Spleen (tissue), 11 donors: ENCODE measurements around the gene POLDIP3. TPM values are rescaled to one million over a fixed set of nuclear protein-coding genes. Genes with fewer than 3 reads are reported as not detected.

Experiments used
- DNase-seq: peaks from one replicate; pipeline ENCODE4 v3.0.0-alpha.2; 2020
- H3K27ac ChIP-seq, 8 donors: fragments of 200-600 bp; sonication (generic) in 7 of 8; 1 replicate in 4 of 8; 2 replicates in 4 of 8; pipeline versions ENCODE4 v1.5.0 to v1.8.0; 2016 to 2021; ENCODE audit warnings: inconsistent platforms in 4 of 8, mild to moderate bottlenecking in 4 of 8, moderate library complexity in 1 of 8
- H3K27me3 ChIP-seq, 7 donors: fragments of 200-600 bp; sonication (generic) in 6 of 7; replicated peaks in 1 of 7; 1 replicate in 4 of 7; 2 replicates in 3 of 7; pipeline versions ENCODE4 v1.5.0 to v1.8.0; 2016 to 2021; ENCODE audit warnings: inconsistent platforms in 3 of 7, mild to moderate bottlenecking in 1 of 7
- H3K36me3 ChIP-seq, 6 donors: fragments of 200-600 bp; sonication (generic) in 5 of 6; 1 replicate in 4 of 6; 2 replicates in 2 of 6; pipeline versions ENCODE4 v1.5.0 to v1.8.0; 2016 to 2021; ENCODE audit warnings: inconsistent platforms in 2 of 6
- H3K4me1 ChIP-seq, 6 donors: fragments of 200-600 bp; sonication (generic) in 5 of 6; 1 replicate in 3 of 6; 2 replicates in 3 of 6; pipeline versions ENCODE4 v1.5.0 to v1.8.0; 2016 to 2021; ENCODE audit warnings: inconsistent platforms in 3 of 6
- H3K4me3 ChIP-seq, 8 donors: fragments of 200-600 bp; sonication (generic) in 7 of 8; 1 replicate in 4 of 8; 2 replicates in 4 of 8; pipeline versions ENCODE4 v1.5.0 to v1.8.0; 2016 to 2021; ENCODE audit warnings: inconsistent platforms in 4 of 8, mild to moderate bottlenecking in 4 of 8, moderate library complexity in 2 of 8
- H3K9me3 ChIP-seq, 8 donors: fragments of 200-600 bp; sonication (generic) in 7 of 8; 1 replicate in 4 of 8; 2 replicates in 4 of 8; pipeline versions ENCODE4 v1.5.0 to v1.8.0; 2016 to 2021; ENCODE audit warnings: inconsistent platforms in 4 of 8
- POLR2A ChIP-seq, 3 donors: fragments of 450-650 bp; IDR thresholded peaks; one replicate each; pipeline ENCODE4 v1.5.1; 2017; ENCODE audit warnings: antibody characterized with exemption in 3 of 3, mild to moderate bottlenecking in 1 of 3
- POLR2AphosphoS5 ChIP-seq, 3 donors: sonication (generic); formaldehyde crosslinking; IDR thresholded peaks; one replicate each; pipeline ENCODE4 v1.5.1; 2017; ENCODE audit warnings: antibody characterized with exemption in 3 of 3
- WGBS, 5 donors: extraction: QIAGEN DNeasy Blood & Tissue Kit in 3 of 5; methylation state at CpG; one replicate each; pipeline versions ENCODE4 v1.1.5 to v1.1.7; 2013 to 2018; 5-methylcytosine and 5-hydroxymethylcytosine counted together
- intact Hi-C: fragments of 100-400 bp; cut with DNase I; formaldehyde crosslinking; loops from one replicate; pipeline ENCODE4 v1.15.0; 2023; ENCODE audit warnings: low total_unique reads
- polyA plus RNA-seq, 3 donors: library from polyadenylated mRNA; stranded (reverse); fragments of 200-250 nt; gene quantifications; one replicate each; pipeline ENCODE4 v1.2.1, GENCODE V29; 2013
- total RNA-seq, 7 donors: library from RNA; depleted of rRNA in 3 of 7; stranded (reverse); fragments of >200 nt in 3 of 7; fragmentation: NEBNext Ultra II Directional in 4 of 7; extraction: Animal tissue kit (Norgen Biotek cat#: 25700) in 4 of 7; gene quantifications; one replicate each; pipeline versions ENCODE4 v1.1.0 to v1.2.1, GENCODE V29; 2016 to 2021
- TF ChIP-seq, protein P1 (sequence below), 11 experiments: fragments of 200-600 bp in 7 of 11; fragments of 450-650 bp in 4 of 11; sonication (generic) in 4 of 11; IDR thresholded peaks in 8 of 11; conservative IDR thresholded peaks in 3 of 11; 1 replicate in 7 of 11; 2 replicates in 4 of 11; pipeline versions ENCODE4 v1.4.0 to v1.8.0; 2016 to 2021; ENCODE audit warnings: antibody characterized with exemption in 11 of 11, inconsistent platforms in 4 of 11, mild to moderate bottlenecking in 1 of 11
- donor health status: healthy with polysubstance abuse.
- donor health status: DM: no; HTN: no; CAD: no; lungs with moderate emphysema.
- donor health status: DM: no; HTN: no; CAD: no.
- donor health status: Bipolar disorder and iron deficiency.
- donor health status: healthy.
- donor health status: DM: no; HTN: no; CAD: no.
- donor health status: DM: yes; HTN: yes; CAD: no.

The POLDIP3 gene
- total and polyA plus RNA-seq, 10 donors, result 17.5 to 64.7 (median 40.7) TPM

DNA sequence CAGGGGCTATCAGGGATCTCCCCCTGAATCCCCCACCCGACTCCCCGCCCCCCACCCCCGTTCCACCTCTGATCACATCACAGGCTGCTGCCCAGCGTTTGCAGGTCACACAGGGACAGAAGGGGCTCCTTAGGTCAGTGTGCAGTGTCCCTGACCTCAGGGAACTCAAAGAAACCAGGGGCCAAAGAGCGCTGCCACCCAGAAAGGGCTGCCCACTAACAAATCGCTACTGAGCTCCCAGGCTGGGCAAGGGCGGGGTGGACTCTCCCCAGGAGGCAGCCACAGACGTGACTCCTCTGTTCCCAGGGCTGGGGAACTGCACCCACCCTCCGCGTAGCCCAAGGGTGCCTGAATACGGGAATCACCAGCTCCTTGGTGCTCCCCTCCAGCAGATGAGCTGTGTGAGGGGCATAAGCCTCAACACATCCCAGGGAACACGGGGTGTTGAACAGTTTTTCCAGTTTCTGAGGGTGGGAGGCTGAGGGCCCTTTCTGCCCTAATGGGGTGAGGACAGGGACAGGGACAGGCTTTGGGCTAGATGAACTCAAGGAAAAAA is 9.9 kb upstream of the POLDIP3 start:
- TF ChIP-seq, protein P1, sequence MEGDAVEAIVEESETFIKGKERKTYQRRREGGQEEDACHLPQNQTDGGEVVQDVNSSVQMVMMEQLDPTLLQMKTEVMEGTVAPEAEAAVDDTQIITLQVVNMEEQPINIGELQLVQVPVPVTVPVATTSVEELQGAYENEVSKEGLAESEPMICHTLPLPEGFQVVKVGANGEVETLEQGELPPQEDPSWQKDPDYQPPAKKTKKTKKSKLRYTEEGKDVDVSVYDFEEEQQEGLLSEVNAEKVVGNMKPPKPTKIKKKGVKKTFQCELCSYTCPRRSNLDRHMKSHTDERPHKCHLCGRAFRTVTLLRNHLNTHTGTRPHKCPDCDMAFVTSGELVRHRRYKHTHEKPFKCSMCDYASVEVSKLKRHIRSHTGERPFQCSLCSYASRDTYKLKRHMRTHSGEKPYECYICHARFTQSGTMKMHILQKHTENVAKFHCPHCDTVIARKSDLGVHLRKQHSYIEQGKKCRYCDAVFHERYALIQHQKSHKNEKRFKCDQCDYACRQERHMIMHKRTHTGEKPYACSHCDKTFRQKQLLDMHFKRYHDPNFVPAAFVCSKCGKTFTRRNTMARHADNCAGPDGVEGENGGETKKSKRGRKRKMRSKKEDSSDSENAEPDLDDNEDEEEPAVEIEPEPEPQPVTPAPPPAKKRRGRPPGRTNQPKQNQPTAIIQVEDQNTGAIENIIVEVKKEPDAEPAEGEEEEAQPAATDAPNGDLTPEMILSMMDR (IDR thresholded peaks at IDR 0.05 in 8 of 11, conservative IDR thresholded peaks at IDR 0.05 in 3 of 11), result no peak
- no peak for TF ChIP-seq POLR2A (IDR thresholded peaks at IDR 0.05)
- no peak for TF ChIP-seq POLR2AphosphoS5 (IDR thresholded peaks at IDR 0.05)
- Histone ChIP-seq H3K27ac (peak overlapping the region in 2 of 8 donors; percentile 66 to 72), H3K27me3 (no peaks in the 10 kb centered on the region), H3K4me3 (no peak overlapping the region), H3K9me3 (no peaks in the 10 kb centered on the region), H3K4me1 (peaks cover 0 to 37% (median 18%) of the 10 kb centered on the region in 6 donors), H3K36me3 (peaks cover 0 to 86% (median 75%) of the 10 kb centered on the region in 6 donors)
- no peak for DNase-seq
- intact Hi-C loops, result no loop called here
- 80 to 93% (median 87%) methylated on average over 9 to 12 of the region's 12 CpGs for WGBS, 5 donors

GRCh38 chr22:42623756-42624441 is 9.2 kb upstream of the POLDIP3 start:
- H3K36me3 ChIP-seq, result peaks cover 0 to 86% (median 75%) of the 10 kb centered on the region in 6 donors
- DNase-seq, result no peak
- H3K4me3 ChIP-seq, result peak overlapping the region in 1 of 8 donors; percentile 17
- no peaks in the 10 kb centered on the region for H3K9me3 ChIP-seq
- H3K4me1 ChIP-seq, result peaks cover 0 to 37% (median 18%) of the 10 kb centered on the region in 6 donors
- WGBS, 5 donors, result 67 to 85% (median 77%) methylated on average over 27 to 29 of the region's 29 CpGs
- intact Hi-C loops, result no loop called here
- peak overlapping the region in 3 of 8 donors; percentile 33 to 72 (median 66) for H3K27ac ChIP-seq
- no peaks in the 10 kb centered on the region for H3K27me3 ChIP-seq
- peak in 1 of 3 donors; percentile 2 for TF ChIP-seq POLR2AphosphoS5 (IDR thresholded peaks at IDR 0.05)
- TF ChIP-seq, protein P1 (IDR thresholded peaks at IDR 0.05 in 8 of 11, conservative IDR thresholded peaks at IDR 0.05 in 3 of 11), result no peak

- peak overlapping the region in 5 of 8 donors; percentile 17 to 72 (median 47) for H3K27ac ChIP-seq
- peaks cover 0 to 83% (median 71%) of the 10 kb centered on the region in 6 donors for H3K36me3 ChIP-seq
- WGBS, 5 donors, result 39 to 80% (median 67%) methylated on average over 4 to 18 of the region's 18 CpGs
- TF ChIP-seq POLR2AphosphoS5 (IDR thresholded peaks at IDR 0.05), result peak; percentile 29 to 61 (median 61)
- TF ChIP-seq POLR2A (IDR thresholded peaks at IDR 0.05), result no peak
- no peaks in the 10 kb centered on the region for H3K9me3 ChIP-seq
- peaks cover 0 to 37% (median 18%) of the 10 kb centered on the region in 6 donors for H3K4me1 ChIP-seq
- DNase-seq, result peak; percentile 84
- intact Hi-C loops, result no loop called here
- H3K27me3 ChIP-seq, result no peaks in the 10 kb centered on the region
- peak overlapping the region in 1 of 8 donors; percentile 17 for H3K4me3 ChIP-seq
Observed at GRCh38 chr22:42623301-42623751, 8.6 kb upstream of the POLDIP3 start.

DNA sequence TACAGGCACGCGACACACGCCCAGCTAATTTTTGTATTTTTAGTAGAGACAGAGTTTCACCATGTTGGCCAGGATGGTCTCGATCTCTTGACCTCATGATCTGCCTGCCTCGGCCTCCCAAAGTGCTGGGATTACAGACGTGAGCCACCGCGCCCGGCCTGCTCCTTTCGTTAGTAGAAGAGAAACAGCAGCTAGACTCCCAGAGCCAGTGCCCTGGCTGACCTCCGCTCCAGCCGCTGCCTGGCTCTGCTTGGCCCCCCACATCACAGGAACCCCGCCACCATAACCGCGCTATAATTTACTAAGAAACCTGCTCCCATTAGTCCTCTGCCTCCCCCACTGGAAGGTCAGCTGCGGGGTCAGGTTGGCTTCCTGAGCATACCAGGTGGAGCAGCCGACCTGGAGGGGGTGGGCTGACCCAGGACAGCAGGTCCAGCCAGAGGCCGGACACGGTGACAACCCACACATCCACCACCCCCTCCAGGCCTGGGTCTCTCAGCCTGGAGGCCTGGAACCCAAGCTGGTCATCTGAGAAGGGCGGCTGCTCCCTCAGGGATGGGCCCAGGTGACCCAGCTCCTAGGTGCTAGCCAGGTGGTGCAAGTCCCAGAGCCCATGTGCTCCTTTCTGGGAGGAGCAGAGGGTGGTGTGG is 7.5 kb upstream of the POLDIP3 start:
- intact Hi-C loops, result no loop called here
- H3K27ac ChIP-seq, result peak overlapping the region in 2 of 8 donors; percentile 66 to 72
- no peak overlapping the region for H3K4me3 ChIP-seq
- DNase-seq, result no peak
- H3K36me3 ChIP-seq, result peaks cover 0 to 72% (median 60%) of the 10 kb centered on the region in 6 donors
- TF ChIP-seq POLR2A (IDR thresholded peaks at IDR 0.05) (no peak), POLR2AphosphoS5 (IDR thresholded peaks at IDR 0.05) (no peak)
- TF ChIP-seq, protein P1 (IDR thresholded peaks at IDR 0.05 in 8 of 11, conservative IDR thresholded peaks at IDR 0.05 in 3 of 11), result no peak
- H3K9me3 ChIP-seq, result no peaks in the 10 kb centered on the region
- WGBS, 5 donors, result 84 to 96% (median 94%) methylated on average over 18 to 20 of the region's 20 CpGs
- H3K27me3 ChIP-seq, result no peaks in the 10 kb centered on the region
- peaks cover 0 to 44% (median 22%) of the 10 kb centered on the region in 6 donors for H3K4me1 ChIP-seq
